Right atrium auricular region (tissue), 2 donors: ENCODE results near the gene AMN. TPM values are rescaled to one million over a fixed set of nuclear protein-coding genes. Genes with fewer than 3 reads are reported as not detected.

Source experiments
- DNase-seq: peaks from one replicate; pipeline ENCODE4 v3.0.0-alpha.2; 2019; ENCODE audit warnings: low spot score
- H3K27ac ChIP-seq, 2 donors: fragments of 200-600 bp; sonication (generic); 1 replicate in 1 of 2; 2 replicates in 1 of 2; pipeline ENCODE4 v1.5.1; 2016 to 2019
- H3K27me3 ChIP-seq, 2 donors: fragments of 200-600 bp; sonication (generic); one replicate each; pipeline versions ENCODE4 v1.5.1 to v1.6.0; 2017 to 2019
- H3K36me3 ChIP-seq: fragments of 200-600 bp; sonication (generic); one replicate; pipeline ENCODE4 v1.5.1; 2016
- H3K4me1 ChIP-seq, 2 donors: fragments of 200-600 bp; sonication (generic); one replicate each; pipeline versions ENCODE4 v1.5.1 to v1.6.0; 2017 to 2019
- H3K4me3 ChIP-seq, 2 donors: fragments of 200-600 bp; sonication (generic); 1 replicate in 1 of 2; 2 replicates in 1 of 2; pipeline ENCODE4 v1.5.1; 2017 to 2019; ENCODE audit warnings: mild to moderate bottlenecking in 1 of 2, moderate library complexity in 1 of 2
- H3K9me3 ChIP-seq, 2 donors: fragments of 200-600 bp; sonication (generic); one replicate each; pipeline ENCODE4 v1.5.1; 2019
- total RNA-seq, 2 donors: library from RNA; depleted of rRNA; stranded (reverse); fragments of >200 nt; gene quantifications; one replicate each; pipeline ENCODE4 v1.1.0, GENCODE V29; 2016
- TF ChIP-seq, protein P1 (sequence below), 2 donors: fragments of 200-600 bp; sonication (generic); IDR thresholded peaks; one replicate each; pipeline ENCODE4 v1.5.1; 2019; ENCODE audit warnings: antibody characterized with exemption in 2 of 2

The AMN gene
- total RNA-seq, 2 donors from 2014 or later: 0.71 TPM; not detected in 1

DNA sequence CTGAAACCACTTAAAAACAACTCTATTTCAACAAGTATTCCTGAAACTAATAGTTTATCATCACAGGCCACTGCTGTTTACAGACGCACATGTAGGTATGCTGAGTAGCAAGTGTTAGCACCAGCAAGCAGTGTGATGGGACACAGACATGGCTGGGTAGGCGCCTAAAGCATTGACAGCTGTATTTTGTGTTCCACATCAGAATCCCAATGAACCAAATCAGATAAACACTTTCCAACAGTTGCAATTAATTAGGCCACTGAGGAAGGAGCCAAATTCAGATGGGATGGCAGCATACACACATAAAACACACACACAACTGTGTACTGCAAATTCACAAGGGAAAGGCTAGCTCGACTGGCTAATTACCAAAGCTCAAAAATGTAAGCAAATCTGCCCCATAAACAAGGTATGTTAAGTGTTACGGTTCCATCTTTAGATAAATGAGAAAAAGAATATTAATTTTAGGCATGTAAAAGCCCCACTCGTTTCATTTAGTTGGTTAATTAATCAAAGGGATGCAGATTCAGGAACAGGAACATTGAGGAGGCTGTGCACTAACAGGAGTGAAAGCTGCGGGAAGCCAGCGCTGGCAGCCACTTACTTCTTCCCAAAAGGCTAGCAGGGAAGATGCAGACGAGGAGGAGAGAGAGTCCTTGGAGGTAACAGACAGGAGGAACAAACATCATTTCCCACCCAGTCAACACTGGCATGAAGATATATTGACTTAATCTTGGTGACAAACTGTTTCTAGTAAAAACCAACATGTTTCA, 33.4 kb downstream of the AMN start:
- TF ChIP-seq, protein P1, sequence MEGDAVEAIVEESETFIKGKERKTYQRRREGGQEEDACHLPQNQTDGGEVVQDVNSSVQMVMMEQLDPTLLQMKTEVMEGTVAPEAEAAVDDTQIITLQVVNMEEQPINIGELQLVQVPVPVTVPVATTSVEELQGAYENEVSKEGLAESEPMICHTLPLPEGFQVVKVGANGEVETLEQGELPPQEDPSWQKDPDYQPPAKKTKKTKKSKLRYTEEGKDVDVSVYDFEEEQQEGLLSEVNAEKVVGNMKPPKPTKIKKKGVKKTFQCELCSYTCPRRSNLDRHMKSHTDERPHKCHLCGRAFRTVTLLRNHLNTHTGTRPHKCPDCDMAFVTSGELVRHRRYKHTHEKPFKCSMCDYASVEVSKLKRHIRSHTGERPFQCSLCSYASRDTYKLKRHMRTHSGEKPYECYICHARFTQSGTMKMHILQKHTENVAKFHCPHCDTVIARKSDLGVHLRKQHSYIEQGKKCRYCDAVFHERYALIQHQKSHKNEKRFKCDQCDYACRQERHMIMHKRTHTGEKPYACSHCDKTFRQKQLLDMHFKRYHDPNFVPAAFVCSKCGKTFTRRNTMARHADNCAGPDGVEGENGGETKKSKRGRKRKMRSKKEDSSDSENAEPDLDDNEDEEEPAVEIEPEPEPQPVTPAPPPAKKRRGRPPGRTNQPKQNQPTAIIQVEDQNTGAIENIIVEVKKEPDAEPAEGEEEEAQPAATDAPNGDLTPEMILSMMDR (IDR thresholded peaks at IDR 0.05): no peak
- Histone ChIP-seq H3K4me3 (no peak overlapping the region), H3K27me3 (no peaks in the 10 kb centered on the region), H3K4me1 (no peaks in the 10 kb centered on the region), H3K36me3 (peaks cover 92% of the 10 kb centered on the region), H3K27ac (no peak overlapping the region), H3K9me3 (no peaks in the 10 kb centered on the region)
- no peak for DNase-seq

DNA sequence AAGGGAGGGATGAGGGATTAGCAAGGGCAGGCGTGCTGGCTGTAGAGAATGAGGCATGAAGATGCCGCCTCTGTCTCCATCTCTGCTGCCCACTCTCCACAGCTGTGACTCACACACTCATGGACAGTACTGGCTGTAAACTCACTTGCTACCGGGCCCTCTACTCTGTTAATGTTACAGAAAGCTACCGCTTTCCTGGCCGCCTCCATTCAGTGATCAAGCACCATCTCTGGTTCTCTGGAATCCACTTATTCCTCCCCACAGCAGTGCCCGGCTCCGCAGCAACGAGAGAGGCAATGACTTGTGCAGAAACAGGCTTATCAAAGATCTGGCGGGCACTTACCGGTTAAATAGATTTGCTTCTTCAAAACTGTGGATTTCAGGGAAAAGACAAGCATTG, 34.8 kb downstream of the AMN start:
- TF ChIP-seq, protein P1 (IDR thresholded peaks at IDR 0.05): no peak
- Histone ChIP-seq H3K4me3 (no peak overlapping the region), H3K27ac (no peak overlapping the region), H3K36me3 (peaks cover 92% of the 10 kb centered on the region), H3K27me3 (no peaks in the 10 kb centered on the region), H3K9me3 (no peaks in the 10 kb centered on the region), H3K4me1 (no peaks in the 10 kb centered on the region)
- no peak for DNase-seq

DNA sequence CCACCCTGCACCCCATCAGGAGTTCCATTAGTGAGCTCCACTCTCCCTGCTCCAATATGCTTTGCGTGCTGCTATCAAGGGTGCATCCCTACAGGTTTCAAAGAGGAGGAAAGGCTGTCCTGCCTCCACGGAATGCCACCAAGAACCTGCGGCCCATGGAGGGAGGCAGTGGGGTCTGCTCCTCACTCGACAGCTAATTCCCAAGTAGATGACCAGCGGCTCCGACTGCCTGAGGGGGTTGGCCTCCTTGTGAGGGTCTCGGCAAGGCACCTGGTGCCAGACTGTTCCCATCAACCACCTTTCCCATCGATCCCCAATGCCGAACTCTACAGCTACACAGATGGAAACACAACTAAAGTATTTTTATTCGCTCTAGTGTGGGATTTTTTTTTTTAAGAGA, 36.0 kb downstream of the AMN start:
- H3K9me3 ChIP-seq: no peaks in the 10 kb centered on the region
- TF ChIP-seq, protein P1 (IDR thresholded peaks at IDR 0.05): no peak
- no peak for DNase-seq
- no peak overlapping the region for H3K27ac ChIP-seq
- H3K4me1 ChIP-seq: no peaks in the 10 kb centered on the region
- H3K4me3 ChIP-seq: no peak overlapping the region
- H3K36me3 ChIP-seq: peaks cover 90% of the 10 kb centered on the region
- no peaks in the 10 kb centered on the region for H3K27me3 ChIP-seq

DNA sequence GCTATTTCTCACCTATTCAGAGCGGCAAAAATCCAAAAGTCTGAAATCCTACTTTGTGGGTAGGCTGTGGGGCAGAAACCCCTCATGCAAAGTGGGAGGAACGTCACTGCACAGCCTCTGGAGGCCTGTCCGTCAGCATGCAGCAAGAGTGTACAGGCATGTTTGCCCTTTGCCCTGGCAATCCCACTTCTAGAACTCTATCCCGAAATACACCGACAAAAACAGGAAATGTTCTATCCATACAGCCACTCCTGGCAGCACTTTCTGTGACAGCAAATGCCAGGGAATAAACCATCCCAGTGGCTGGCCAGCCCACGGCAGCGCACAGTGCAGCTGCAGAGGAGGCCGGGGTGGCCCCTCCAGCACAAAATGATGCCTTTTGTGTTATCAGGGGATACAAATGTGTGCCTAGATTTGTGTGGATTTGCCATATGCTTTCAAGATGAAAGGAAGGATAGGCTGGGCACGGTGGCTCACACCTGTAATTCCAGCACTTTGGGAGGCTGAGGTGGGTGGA, 39.7 kb downstream of the AMN start:
- no peak overlapping the region for H3K4me3 ChIP-seq
- H3K4me1 ChIP-seq: no peaks in the 10 kb centered on the region
- H3K36me3 ChIP-seq: peaks cover 94% of the 10 kb centered on the region
- TF ChIP-seq, protein P1 (IDR thresholded peaks at IDR 0.05): no peak
- H3K9me3 ChIP-seq: no peaks in the 10 kb centered on the region
- DNase-seq: no peak
- H3K27me3 ChIP-seq: no peaks in the 10 kb centered on the region
- no peak overlapping the region for H3K27ac ChIP-seq

DNA sequence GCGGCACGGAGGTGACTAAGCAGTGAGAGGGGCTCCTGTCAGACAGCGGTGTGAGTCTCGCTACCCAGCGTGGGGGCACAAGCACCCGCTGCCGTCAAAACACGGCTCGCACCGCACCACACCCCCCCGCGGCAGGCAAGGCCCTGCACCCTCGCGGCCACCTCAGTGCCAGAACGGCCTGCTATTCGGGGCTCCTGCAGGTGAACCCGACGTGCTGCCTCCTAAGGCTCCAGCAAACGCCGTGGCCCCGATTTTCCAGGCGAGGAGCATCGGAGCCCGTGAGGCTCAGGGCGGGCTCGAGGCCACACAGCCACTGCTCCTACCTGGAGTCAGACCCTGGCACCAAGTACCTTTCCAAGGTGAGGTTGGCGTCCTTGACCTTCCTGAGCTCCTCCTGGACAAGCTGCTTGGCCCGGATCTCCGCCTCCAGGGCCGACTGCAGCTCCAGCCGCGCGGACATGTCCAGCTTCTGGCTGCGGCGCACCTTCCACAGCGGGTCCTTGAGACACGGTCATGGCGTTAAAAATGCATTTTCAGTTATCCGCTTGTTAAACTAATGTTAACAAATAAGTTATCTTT, 41.8 kb downstream of the AMN start:
- TF ChIP-seq, protein P1 (IDR thresholded peaks at IDR 0.05): no peak
- Histone ChIP-seq H3K36me3 (peaks cover 94% of the 10 kb centered on the region), H3K9me3 (no peaks in the 10 kb centered on the region), H3K27me3 (no peaks in the 10 kb centered on the region), H3K4me1 (no peaks in the 10 kb centered on the region), H3K27ac (no peak overlapping the region), H3K4me3 (no peak overlapping the region)
- no peak for DNase-seq
